HG02970 (cell line): Measurements from ENCODE around the gene TRIM33.

ENCODE experiments used
- ATAC-seq: cut with Tn5 transposase; IDR thresholded peaks from one replicate; pipeline ENCODE4 v1.9.1; 2021; ENCODE audit warnings: mild to moderate bottlenecking, moderate library complexity, moderate number of reproducible peaks; ENCODE audit not compliant: unreplicated experiment, low FRiP score

The TRIM33 gene

DNA sequence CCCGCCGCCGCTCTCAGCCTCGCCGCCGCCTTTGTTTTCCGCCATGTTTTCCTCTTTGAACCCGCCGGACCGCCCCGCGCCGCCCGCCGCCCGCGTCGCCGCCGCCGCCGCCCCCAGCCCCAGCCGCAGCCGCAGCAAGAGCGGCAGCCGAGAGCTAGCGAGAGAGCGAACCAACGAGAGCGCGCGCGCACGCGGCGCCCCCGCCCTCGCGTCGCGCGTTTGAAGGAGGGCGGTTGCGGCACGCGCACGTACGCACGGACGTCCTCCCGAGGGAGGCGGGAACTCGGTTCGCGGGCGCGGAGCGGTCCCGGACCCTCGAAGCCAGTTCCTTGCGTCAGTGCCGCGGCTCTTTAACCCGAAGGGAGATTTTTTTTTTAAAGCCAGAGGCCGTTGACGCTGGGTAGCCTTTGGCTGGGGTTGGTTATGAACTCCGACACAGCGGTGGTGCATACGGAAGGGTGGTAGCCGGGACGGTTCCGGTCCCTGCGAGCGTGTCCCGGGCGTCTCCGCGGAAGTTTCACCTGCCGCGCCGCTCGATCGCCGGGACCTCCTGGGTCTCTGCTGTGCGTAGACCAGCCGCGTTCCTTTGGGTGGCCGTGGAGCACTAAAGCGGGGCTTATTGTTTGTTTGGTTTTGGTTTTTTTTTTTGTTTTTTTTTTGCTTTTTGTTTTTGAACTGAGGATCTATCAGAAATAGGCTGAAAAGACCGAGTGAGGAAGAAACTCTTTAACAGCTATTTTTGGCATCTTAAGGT lies at the start of gene TRIM33:
TRIM33 (minus strand) TSS at position 172 of the 754 bp plus-strand sequence; CDS start at position 45, 127 bp downstream.
- peak; percentile 89 for ATAC-seq

DNA sequence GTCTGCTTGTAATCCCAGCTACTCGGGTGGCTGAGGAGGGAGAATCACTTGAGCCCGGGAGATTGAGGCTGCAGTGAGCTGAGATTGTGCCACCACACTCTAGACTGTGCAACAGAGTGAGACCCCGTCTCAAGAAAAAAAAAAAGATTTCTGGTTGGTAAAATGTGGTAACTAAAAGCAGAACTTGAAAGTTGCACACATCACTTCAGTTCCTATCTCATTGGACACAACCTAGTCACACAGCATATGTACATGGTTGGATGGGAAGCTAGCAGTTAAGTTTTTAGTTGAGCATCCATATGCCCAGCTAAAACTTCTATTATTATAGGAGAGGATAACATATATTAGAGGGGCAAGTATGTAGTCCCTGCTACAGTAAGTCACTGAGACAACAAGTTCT lies 48.4 kb upstream of the TRIM33 start:
- ATAC-seq: no peak

- ATAC-seq: no peak
These were observed 47.5 kb upstream of the TRIM33 start for GRCh38 chr1:114558544-114558943.

DNA sequence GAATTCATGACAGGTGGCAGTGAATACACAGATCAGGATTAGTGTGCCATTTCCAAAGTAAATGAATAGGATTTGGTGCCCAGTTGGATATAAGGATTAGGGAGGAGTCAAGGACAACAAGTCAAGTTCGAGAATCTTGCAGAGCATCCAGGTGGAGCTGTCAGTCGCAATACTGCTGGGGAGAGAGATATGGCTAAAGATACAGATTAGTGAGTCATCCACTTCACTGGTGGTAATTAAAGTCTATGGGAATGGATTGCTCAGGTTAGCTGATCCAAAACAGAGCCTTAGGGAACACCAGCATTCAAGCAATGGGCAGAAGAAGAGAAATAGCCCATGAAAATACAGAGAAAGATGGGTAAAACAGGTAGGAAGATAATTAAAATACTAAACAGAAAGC lies 43.6 kb upstream of the TRIM33 start:
- no peak for ATAC-seq

DNA sequence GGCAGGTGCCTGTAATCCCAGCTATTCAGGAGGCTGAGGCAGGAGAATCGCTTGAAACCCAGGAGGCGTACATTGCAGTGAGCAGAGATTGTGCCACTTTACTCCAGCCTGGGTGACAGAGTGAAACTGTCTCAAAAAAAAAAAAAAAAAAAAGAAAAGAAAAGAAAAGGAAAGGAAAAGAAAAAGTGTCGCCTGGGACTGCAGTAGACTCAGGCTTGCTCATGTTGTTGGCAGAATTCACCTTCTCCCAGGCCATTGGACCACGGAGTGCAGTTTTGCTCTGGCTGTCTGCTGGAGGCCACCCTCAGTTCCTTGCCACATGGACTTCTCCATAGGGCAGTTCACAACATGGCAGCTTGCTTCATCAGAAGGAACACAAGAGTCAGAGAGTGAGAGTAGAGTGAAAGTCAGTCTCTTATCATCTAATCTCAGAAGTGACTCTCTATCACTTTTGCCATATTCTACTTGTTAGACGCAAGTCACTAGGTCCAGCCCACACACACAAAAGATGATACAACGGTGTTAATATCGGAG lies 41.2 kb upstream of the TRIM33 start:
- ATAC-seq: no peak

- ATAC-seq: no peak
These were observed 40.4 kb upstream of the TRIM33 start for GRCh38 chr1:114551400-114551799.

- ATAC-seq: no peak
These were observed 39.3 kb upstream of the TRIM33 start for GRCh38 chr1:114550336-114550735.

DNA sequence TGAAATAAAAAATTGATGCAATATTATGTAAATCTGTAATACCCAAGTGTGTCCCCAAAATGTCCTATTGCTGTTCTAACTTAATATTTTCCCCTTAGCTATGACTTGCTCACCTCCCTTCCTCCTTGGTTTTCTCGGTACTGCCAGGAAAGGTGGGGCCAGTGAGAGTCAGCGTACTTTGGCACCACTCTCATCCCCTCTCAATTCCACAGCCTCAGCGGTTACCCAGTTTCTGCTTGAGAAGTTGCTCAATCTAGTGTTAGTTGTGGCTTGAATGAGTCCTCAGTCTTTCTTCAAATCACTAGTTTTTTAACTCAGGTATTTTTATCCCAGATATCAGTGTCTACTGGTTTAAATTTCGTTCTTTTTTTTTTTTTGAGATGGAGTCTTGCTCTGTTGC lies 38.1 kb upstream of the TRIM33 start:
- no peak for ATAC-seq

DNA sequence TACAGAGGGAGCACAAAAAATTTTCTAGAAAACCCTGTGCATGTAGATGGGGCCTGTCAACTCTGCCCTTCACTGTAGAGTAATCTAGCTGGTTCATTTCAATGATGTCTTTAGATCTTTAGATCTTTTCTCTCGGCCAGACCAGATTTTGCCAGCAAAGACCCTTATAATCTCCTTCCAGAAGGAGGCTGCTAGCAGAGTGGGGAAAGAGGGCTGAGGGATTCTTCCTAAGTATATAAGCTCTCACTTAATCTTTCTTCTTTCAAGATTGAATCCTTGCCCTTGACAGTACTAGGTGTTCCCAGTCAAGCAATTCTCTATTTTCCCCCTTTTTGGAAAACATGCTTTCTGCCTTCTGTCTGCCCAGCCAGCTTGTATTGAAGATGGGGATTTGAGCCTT lies 36.1 kb upstream of the TRIM33 start:
- ATAC-seq: no peak

- no peak for ATAC-seq
These were observed 34.8 kb upstream of the TRIM33 start for GRCh38 chr1:114545796-114546195.

DNA sequence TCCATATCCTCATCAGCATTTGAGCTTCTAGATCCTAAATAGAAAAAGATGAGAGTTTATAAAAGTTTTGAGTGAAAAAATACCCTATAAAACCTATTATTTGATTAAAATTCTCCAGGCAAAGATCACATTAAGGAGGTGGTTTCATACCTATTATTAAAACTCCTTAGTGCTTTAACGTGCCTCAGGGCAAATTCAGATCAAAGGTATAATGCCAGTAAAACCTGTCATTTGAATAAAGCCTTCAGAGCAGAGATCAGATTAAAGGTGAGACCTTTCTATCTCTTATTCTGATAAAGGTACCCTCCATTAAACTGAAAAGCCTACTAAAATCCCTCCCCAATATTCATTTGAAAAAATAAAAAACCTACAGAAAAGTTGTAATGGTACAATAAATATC lies 34.3 kb upstream of the TRIM33 start:
- no peak for ATAC-seq

DNA sequence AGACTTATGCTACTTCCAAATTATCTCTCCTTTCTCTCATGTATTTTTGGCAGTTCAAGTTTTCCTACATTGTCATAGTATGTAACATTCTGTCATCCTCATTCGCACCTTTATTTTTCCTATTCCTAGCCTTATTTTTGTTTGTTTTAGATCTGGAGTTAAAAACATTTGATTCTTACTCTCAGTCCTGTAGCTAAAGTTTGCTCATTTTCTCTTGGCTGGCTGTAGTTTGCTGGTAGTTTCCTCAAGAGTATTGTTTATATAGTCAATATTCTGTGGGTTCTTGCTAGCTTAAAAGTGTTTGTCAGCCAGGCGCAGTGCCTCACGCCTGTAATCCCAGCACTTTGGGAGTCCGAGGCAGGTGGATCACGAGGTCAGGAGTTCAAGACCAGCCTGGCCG lies 29.8 kb upstream of the TRIM33 start:
- ATAC-seq: no peak

- no peak for ATAC-seq
These were observed 29.3 kb upstream of the TRIM33 start for GRCh38 chr1:114540272-114540671.

DNA sequence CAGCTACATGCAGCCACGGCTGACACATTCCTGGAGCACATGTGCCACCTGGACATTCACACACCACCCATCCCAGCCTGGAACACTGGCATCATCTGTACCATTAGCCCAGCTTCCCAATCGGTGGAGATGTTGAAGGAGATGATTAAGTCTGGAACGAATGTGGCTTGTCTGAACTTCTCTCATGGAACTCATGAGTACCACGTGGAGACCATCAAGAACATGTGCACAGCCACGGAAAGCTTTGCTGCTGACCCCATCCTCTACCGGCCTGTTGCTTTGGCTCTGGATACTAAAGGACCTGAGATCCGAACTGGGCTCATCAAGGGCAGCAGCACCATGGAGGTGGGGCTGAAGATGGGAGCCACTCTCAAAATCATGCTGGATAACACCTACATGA lies 25.0 kb upstream of the TRIM33 start:
- no peak for ATAC-seq

- ATAC-seq: no peak
These were observed 24.4 kb upstream of the TRIM33 start for GRCh38 chr1:114535401-114535800.

GRCh38 chr1:114531094-114531493 lies 20.1 kb upstream of the TRIM33 start:
- ATAC-seq: no peak

DNA sequence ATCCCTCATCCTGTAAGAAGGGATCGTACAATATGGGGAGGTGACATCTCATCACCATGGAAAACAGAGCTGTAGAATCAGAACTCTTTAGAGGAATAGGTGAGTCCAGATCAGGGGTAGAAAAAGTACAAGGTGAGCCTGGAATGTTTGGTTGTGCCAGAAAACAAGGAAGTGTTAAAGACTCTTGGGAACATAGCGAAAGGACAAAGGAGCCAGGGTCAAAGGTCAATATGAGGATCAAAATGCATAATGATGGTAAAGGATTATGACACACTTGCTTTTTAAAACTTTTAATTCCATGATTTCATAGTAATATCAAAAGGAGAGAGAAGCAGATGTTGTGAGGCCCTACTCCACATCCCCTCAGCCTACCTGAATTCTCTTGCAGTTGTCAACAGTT lies 19.2 kb upstream of the TRIM33 start:
- ATAC-seq: no peak

- no peak for ATAC-seq
These were observed 13.9 kb upstream of the TRIM33 start for GRCh38 chr1:114524944-114525343.

GRCh38 chr1:114522264-114522575 lies 11.2 kb upstream of the TRIM33 start:
- no peak for ATAC-seq

DNA sequence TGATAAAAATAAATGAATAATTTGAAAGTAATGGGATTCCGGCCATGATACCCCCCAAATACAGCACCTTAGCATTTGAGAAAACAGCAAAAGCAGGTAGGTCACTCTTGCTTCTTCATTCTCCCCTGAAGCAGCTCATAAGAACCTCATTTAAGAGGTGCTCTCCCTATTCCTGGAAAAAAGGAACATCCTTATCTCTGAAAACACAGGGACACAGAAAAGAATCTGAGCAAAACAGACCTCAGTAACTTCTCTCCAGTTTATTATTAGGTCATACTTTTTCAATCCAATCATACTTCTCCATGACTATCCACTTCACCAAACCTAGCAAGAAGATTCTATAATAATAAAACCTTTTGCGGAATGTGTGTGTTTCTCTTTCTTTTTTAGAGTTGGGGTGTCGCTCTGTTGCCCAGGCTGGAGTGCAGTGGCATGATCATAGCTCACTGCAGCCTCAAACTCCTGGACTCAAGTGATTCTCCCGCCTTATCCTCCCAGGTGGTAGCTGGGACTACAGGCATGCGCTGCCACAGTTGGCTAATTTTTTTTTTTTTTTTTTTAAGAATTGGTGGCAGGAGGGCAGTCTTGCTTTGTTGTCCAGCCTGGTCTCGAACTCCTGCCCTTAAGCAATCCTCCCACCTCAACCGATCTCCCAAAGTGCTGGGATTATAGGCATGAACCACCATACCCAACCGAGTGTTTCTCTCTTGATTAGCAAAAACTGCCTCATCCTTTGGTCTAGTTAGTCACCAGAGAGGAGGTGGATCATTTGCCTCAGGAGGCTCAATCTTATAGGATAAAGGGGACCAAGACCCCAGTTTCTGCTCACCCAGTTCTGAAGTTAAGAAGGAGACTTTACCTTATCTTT lies 10.6 kb upstream of the TRIM33 start:
- no peak for ATAC-seq

DNA sequence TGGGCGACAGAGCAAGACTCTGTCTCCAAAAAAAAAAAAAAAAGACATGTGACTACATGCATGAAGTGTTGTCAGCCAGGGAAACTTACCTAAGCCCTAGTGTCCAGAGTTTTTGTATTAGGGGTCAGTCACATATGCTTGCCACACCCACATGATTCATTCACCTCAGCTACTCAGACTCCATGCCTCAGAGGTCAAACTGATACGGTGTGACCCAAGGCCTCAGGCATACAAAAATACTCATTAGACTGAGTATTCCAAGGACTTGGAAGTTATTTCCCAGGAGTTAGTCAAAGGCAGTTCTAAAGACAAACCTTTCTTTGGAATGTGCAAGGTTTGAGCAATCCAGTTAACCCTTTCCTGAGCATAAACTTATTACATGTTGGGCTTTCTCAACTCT lies 6.3 kb upstream of the TRIM33 start:
- ATAC-seq: no peak
